Measurements from ENCODE around the gene ZNG1C.
"Not testable (repeated sequence)": the region's sequence is repeated elsewhere in the genome, so short reads cannot be mapped to it uniquely, and the experiment has no call there.

Gene ZNG1C

DNA sequence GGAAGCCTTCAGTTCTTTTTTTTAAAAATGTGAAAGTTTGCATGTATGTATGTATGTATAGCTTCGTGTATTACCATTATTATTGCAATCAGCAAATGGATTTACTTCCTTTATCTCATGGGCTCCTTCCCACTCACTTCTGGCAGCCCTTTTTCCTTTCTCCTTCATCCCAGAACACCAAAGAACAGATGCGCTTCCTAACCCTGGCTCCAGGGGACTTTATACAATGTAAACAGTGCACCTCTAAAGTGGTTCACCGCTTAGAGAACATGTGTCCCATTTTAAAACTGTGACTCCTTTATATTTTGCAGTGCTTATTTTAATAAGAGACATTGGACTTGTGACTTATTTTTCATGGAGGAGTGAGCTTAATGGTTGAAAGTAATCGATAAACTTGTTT is 101.5 kb downstream of the ZNG1C start:
- DNase-seq (ENCODE audit: low read depth), result not testable (repeated sequence)

DNA sequence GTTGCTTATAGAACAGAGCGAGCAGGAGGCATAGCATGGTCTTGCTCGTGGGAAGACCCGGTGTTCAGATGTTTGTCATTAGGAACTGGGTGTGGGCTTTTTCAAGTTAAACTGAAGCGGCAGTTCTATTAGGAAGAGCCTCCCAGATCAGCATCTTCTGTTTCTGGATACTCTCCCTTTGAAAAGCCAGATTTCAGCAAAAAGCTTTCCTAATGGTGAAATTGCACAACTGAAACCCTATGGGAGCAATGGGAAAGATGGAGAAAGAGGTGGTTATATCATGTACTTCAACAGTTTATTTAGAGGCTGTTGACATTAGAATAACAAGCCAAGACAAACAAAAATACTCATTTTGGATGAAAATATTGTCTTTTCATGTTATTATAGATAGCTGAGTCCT is 102.2 kb downstream of the ZNG1C start:
- DNase-seq (ENCODE audit: low read depth), result not testable (repeated sequence)

All from amniotic epithelial cell (primary cell).